Fibroblast of peridontal ligament (primary cell): ENCODE results near the gene CHMP6.

Experiments used
- DNase-seq: peaks from one replicate; pipeline ENCODE4 v3.0.0-alpha.2; 2010; ENCODE audit errors: extremely low read depth

The CHMP6 gene

GRCh38 chr17:80991645-80992076 lies at the start of gene CHMP6:
Gene CHMP6 (plus strand): TSS chr17:80991841. CDS start chr17:80991919, 78 bp downstream.
- peak; percentile 66 for DNase-seq

DNA sequence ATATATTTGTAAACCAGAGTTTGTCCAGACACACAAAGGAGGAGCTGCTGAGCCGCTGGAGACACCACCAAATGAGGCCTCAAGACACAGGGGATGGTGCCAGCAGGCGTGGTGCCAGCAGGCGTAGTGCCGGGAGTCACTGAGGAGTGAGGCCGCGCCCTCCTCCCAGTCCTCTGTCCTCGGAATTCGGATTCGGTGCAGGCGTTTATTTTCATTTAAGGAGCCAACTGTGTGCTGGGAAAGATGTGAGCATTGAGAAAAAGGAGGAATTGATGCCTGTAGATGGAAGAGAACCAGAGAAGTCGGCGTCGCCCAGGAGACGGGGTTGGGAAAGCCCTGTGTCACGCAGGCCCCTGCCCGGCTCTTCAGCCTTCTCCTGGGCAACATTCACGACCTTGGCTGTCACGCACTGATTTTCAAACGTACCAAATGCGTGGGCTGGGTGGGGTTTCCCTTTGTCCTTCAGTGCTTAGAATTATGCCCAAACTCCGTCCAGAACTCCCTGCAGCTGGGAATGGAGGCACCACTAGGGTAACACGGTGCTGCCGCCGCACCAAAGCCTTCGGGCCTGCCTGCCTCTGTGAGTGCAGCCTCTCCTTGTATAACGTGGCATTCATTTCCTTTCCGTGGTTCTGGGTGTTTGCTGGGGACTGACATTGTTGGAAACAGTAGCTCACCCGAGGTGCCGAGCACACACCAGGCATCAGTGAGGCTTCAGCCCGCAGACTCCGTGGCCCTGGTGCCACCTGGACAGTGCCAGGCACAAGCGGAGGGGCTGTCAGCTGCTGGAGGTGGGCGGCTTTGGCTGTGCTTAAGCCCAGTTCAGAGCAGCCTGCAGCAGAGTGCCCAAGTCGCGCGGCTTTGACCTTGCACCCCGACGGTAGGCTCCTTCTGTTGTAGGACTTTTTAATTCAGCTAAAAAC lies 49.0 kb upstream of the CHMP6 start:
- peak; percentile 87 for DNase-seq

DNA sequence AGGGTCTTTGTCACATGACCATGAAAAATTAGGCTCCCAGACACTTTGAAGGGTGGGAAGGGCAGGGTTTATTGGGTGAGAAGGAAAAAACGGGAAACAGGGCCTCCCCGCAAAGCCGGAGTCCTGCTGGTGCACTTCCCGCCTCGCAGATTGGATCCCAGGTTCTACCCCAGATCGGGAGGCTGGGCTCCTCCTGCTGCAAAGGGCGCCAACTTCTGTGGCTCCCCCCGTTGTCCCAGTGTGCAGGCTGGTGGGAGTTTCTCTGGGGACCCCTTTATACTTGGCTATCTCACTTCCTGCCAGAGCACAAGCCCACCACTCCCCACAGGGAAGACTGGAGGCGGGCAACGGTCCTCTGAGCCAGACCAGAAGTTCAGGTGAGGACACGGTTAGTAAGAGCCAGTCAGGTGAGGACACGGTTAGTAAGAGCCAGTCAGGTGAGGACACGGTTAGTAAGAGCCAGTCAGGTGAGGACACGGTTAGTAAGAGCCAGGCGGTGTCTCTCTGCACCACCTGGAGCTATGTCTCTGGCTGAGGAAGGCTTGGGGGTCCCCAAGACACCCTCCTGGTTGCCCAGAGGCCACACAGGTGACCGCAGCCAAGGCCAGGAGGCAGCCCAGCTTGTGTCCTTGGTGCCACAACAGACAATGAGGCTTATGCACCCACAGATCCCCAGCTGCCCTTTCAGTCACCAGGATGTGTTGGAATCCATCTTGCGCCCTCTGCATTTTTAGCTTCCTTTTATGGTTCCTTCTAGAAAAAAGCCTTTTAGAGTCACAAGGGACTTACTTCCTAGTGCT lies 48.1 kb upstream of the CHMP6 start:
- no peak for DNase-seq

DNA sequence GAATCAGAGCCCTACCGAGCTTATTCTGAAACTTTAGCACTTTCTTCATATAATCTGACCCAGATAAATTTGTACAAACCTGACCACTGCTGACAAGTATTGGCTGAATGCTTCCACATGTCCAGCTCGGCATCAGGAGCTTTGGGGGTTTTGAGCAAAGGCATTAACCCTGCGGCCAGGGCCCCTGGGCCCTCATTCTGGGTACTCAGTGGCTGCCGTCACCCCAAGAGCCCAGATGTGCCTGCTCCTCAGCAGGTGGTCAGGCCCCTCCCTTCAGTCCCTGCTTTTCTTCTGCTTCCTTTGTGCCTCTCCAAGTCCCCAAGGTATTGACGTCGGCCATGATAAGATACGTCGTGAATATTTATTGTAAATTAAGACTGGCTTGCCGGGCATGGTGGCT lies 47.3 kb upstream of the CHMP6 start:
- DNase-seq = no peak

- DNase-seq = no peak
Measured at GRCh38 chr17:80945736-80946135, 45.9 kb upstream of the CHMP6 start.

DNA sequence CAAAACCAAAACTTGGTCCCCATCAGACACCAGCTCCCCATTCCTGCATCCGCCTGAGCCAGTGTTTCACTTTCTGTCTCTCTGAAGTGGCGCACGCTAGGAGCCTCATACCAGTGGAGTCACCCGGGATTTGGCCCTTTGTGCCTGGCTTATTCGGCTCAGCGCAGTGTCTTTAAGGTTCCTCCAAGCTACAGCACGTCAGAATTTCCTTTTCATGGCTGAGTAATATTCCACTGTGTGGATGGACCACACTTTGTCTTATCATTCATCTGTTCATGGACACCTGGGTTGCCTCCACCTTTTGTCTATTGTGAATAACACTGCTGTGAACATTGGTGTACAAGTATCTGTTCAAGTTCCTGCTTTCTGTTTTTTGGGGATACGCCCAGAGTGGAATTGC lies 45.2 kb upstream of the CHMP6 start:
- DNase-seq = no peak

- no peak for DNase-seq
Measured at GRCh38 chr17:80947200-80947940, 44.3 kb upstream of the CHMP6 start.

GRCh38 chr17:80948019-80948975 lies 43.3 kb upstream of the CHMP6 start:
- DNase-seq = no peak

- no peak for DNase-seq
Measured at GRCh38 chr17:80948976-80949450, 42.6 kb upstream of the CHMP6 start.

GRCh38 chr17:80949451-80950421 lies 41.9 kb upstream of the CHMP6 start:
- DNase-seq = no peak

DNA sequence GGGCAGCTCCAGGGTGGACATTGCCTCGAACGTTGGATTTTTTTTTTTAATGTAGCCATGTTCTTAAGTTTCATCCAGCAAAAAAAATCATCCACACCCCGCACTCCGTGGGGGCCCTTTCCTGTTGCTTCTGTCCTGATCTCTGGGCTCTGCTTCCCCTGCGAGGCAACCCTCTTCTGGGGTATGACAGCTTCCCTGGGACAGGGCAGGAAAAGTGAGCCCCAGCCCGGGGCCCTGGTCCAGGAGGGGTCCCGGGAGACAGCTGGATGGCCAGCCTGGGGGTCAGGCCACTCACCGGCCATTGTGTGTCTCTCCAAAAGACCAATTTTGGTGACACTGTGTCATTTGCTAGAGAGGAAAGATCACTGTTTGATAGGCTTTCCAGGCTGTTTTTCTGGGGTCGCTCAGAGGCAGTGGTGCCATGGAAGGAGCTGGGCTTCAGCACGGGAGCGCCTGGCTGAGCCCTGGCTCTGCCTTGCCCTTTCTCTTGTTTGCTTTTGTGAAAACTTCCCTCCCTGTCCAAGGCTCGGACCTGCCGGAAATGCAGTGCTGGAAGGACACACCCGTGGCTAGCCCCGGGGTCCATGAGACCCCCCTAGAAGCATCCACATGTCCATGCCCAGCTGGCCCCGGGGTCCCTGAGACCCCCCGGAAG lies 41.0 kb upstream of the CHMP6 start:
- no peak for DNase-seq

GRCh38 chr17:80951121-80952090 lies 40.2 kb upstream of the CHMP6 start:
- no peak for DNase-seq

GRCh38 chr17:80952291-80952690 lies 39.4 kb upstream of the CHMP6 start:
- no peak for DNase-seq

DNA sequence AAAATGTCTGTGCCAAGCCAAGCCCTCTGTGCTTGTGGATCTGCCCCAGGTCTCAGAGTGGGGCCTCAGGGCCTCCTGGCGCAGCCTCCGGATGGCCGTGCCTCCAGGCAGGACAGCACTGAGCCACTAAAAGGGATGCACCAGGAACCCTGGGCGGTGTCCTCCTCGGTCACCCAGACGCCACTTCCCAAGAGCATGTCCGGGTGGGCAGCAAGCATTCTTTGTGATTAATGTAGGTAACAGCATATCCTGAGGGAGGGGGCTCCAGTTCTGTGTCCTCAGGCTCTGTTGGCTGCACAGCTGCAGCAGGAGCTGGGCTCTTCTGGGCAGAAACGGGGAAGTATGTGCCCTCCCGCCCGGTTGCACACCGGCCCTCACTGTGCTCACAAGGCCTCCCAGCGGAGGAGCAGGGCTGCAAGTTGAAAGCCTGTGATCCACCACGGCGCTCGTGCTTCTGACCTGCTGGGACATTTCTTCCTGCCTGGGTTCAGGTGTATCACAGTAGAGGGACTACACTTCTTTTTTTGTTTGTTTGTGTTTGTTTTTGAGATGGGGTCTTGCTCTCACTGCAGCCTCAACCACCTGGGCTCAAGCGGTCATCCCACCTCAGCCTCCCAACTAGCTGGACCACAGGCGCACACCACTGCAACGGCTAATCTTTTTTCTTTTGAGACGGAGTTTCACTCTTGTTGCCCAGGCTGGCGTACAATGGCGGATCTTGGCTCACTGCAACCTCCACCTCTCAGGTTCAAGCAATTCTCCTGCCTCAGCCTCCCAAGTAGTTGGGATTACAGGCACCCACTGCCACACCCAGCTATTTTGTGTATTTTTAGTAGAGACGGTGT lies 37.9 kb upstream of the CHMP6 start:
- DNase-seq = no peak

DNA sequence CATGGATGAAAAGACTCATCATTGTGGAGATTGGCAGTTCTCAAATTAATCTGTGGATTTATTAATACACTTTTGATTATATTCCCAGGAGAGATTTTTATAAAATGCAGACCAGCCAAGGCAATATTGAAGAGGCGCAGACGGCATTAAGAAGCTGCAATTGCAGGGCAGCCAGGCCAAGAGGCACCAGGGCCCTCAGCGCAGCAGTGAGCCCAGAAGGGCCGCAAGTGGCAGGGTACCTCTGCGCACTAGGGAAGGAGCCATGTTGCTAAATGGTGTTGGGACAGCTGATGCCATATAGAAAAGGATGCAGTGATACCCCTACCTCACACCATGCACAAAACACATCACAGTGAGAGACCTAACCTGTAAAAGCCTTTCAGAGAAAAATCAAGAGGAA lies 36.6 kb upstream of the CHMP6 start:
- DNase-seq = no peak

DNA sequence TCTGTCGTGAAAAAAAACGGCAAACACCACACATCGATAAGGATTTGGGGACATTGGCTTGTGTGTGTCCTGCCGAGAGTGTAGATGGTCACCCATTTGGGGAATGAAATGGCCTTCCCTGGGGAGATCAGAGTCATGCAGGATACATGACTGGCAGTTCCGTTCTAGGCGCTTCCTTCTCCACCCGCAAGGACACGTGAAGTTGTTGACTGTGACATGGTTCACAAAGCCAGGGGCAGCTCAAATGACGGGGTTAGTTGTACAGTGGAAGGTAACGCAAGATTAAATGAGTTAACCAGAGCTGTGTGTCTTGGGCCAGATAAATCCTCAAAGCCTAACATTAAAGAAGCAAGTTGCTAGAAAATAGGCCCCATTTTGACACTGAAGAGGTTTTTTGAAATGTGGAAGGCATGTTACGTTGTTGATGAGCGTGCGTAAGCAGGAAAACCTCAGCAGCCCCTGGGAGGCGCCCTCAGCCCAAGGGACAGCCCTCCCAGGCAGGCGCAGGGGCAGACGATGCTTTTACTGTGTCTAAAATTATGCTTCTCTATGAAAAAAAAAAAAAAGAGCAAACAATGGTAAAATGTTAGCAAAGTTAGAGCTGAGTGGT lies 35.9 kb upstream of the CHMP6 start:
- no peak for DNase-seq
